Pancreas (tissue), 10 donors: ENCODE results near the gene RAB30. TPM values are rescaled to one million over a fixed set of nuclear protein-coding genes. Genes with fewer than 3 reads are reported as not detected.
"Not testable (repeated sequence)": the region's sequence is repeated elsewhere in the genome, so short reads cannot be mapped to it uniquely, and the experiment has no call there.

ENCODE experiments used
- ATAC-seq, 4 donors: fragments of 200-7000 bp; cut with Tn5 transposase; one replicate each; pipeline versions ENCODE4 v1.8.0 to v1.9.1; 2020; ENCODE audit warnings: mild to moderate bottlenecking in 4 of 4, moderate library complexity in 4 of 4
- DNase-seq, 6 donors: peaks; one replicate each; pipeline ENCODE4 v3.0.0-alpha.2; 2020
- FAIRE-seq: peaks from 2 replicates; lab custom pipeline; 2012; peaks lifted over from hg19 to GRCh38; lab: Jason Lieb, UNC
- H3K27ac ChIP-seq, 4 donors: fragments of 200-600 bp; sonication (generic); 1 replicate in 3 of 4; 2 replicates in 1 of 4; pipeline versions ENCODE4 v1.5.0 to v1.8.0; 2020
- H3K27me3 ChIP-seq, 4 donors: fragments of 200-600 bp; one replicate each; pipeline ENCODE4 v1.8.0; 2021
- H3K36me3 ChIP-seq, 3 donors: fragments of 200-600 bp; sonication (generic) in 1 of 3; one replicate each; pipeline versions ENCODE4 v1.5.0 to v1.8.0; 2020 to 2021
- H3K4me1 ChIP-seq, 3 donors: fragments of 200-600 bp; one replicate each; pipeline ENCODE4 v1.8.0; 2021
- H3K4me3 ChIP-seq, 4 donors: fragments of 200-600 bp; sonication (generic) in 2 of 4; one replicate each; pipeline versions ENCODE4 v1.5.0 to v1.8.0; 2020 to 2021
- H3K9me3 ChIP-seq, 4 donors: fragments of 200-600 bp; one replicate each; pipeline ENCODE4 v1.8.0; 2021
- CTCF ChIP-seq, 4 donors: fragments of 200-600 bp; sonication (generic) in 3 of 4; IDR thresholded peaks; one replicate each; pipeline versions ENCODE4 v1.5.0 to v1.8.0; 2021; ENCODE audit warnings: antibody characterized with exemption in 4 of 4
- WGBS, 2 donors: extraction: QIAGEN DNeasy Blood & Tissue Kit; methylation state at CpG; one replicate each; pipeline ENCODE4 v1.1.7; 2013; 5-methylcytosine and 5-hydroxymethylcytosine counted together
- intact Hi-C, 3 donors: fragments of 100-400 bp; cut with DNase I; formaldehyde crosslinking; loops; one replicate each; pipeline versions ENCODE4 v1.11.1 to v1.14.2; 2022
- polyA plus RNA-seq, 2 donors: library from polyadenylated mRNA; stranded (reverse); fragments of 200-250 nt; gene quantifications; one replicate each; pipeline ENCODE4 v1.2.3, GENCODE V29; 2013
- total RNA-seq, 6 donors: library from RNA; stranded (reverse); fragmentation: NEBNext Ultra II Directional in 4 of 6; extraction: Animal tissue kit (Norgen Biotek cat#: 25700) in 4 of 6; gene quantifications; one replicate each; pipeline versions ENCODE4 v1.2.1 to v1.2.4, GENCODE V29; 2021 to 2023
- donor health status: healthy with polysubstance abuse.
- donor health status: DM: no; HTN: no; CAD: no; lungs with moderate emphysema.
- donor health status: DM: no; HTN: no; CAD: no.
- donor health status: control.
- donor health status: control.
- donor health status: Bipolar disorder and iron deficiency.
- donor health status: DM: yes; HTN: yes; CAD: no.
- donor health status: DM: no; HTN: no; CAD: no.
- donor health status: DM: no; HTN: no; CAD: no.
- donor health status: DM: yes; HTN: yes; CAD: no.

RAB30 gene
- total and polyA plus RNA-seq, 8 donors, result 1.0 to 6.7 (median 4.9) TPM

- WGBS, 2 donors, result 82 to 87% methylated on average over 2 of the region's 2 CpGs
- no peak for TF ChIP-seq CTCF (IDR thresholded peaks at IDR 0.05)
- Histone ChIP-seq H3K4me1 (no peaks in the 10 kb centered on the region), H3K9me3 (no peaks in the 10 kb centered on the region), H3K27me3 (no peaks in the 10 kb centered on the region), H3K36me3 (no peaks in the 10 kb centered on the region), H3K4me3 (no peak overlapping the region), H3K27ac (no peak overlapping the region)
- DNase-seq (no peak), ATAC-seq (no peak), FAIRE-seq (no peak)
- intact Hi-C loops, result no loop called here
Measured at GRCh38 chr11:82944198-82944597, 127.5 kb downstream of the RAB30 start.

- FAIRE-seq, result not testable (repeated sequence)
Measured at GRCh38 chr11:82943430-82943829, 128.3 kb downstream of the RAB30 start.

GRCh38 chr11:82942376-82942775, 129.3 kb downstream of the RAB30 start:
- WGBS, 2 donors, result 97 to 100% methylated on average over 2 of the region's 2 CpGs
- intact Hi-C loops, result no loop called here
- no peak for FAIRE-seq

More at GRCh38 chr11:82943430-82943829, 128.3 kb downstream of the RAB30 start:
- ATAC-seq, H3K4me3 ChIP-seq, DNase-seq, H3K36me3 ChIP-seq, H3K4me1 ChIP-seq, intact Hi-C loops, H3K27ac ChIP-seq, H3K27me3 ChIP-seq, H3K9me3 ChIP-seq: not testable (repeated sequence)
- 37 to 42% methylated on average over 1 of the region's 1 CpG for whole genome bisulfite sequencing, 2 donors

GRCh38 chr11:82939456-82939855, 132.2 kb downstream of the RAB30 start:
- no peaks in the 10 kb centered on the region for H3K4me1 ChIP-seq
- H3K4me3 ChIP-seq, result no peak overlapping the region
- no peaks in the 10 kb centered on the region for H3K27me3 ChIP-seq
- no peak overlapping the region for H3K27ac ChIP-seq
- no peak for ATAC-seq
- WGBS, 2 donors, result 94 to 96% methylated on average over 2 of the region's 2 CpGs
- H3K36me3 ChIP-seq, result no peaks in the 10 kb centered on the region
- intact Hi-C loops, result no loop called here
- no peaks in the 10 kb centered on the region for H3K9me3 ChIP-seq
- FAIRE-seq, result no peak
- no peak for TF ChIP-seq CTCF (IDR thresholded peaks at IDR 0.05)
- no peak for DNase-seq

More at GRCh38 chr11:82942376-82942775, 129.3 kb downstream of the RAB30 start:
- ATAC-seq (no peak), DNase-seq (peak in 1 of 6 donors; percentile 20)
- no peak overlapping the region for H3K4me3 ChIP-seq
- H3K27ac ChIP-seq, result no peak overlapping the region
- no peaks in the 10 kb centered on the region for H3K27me3 ChIP-seq
- no peaks in the 10 kb centered on the region for H3K9me3 ChIP-seq
- H3K36me3 ChIP-seq, result no peaks in the 10 kb centered on the region
- H3K4me1 ChIP-seq, result no peaks in the 10 kb centered on the region
- TF ChIP-seq CTCF (IDR thresholded peaks at IDR 0.05), result no peak

GRCh38 chr11:82937554-82937953, 134.1 kb downstream of the RAB30 start:
- intact Hi-C loops, result no loop called here
- ATAC-seq (no peak), DNase-seq (no peak), FAIRE-seq (no peak)
- H3K9me3 ChIP-seq, result no peaks in the 10 kb centered on the region
- H3K4me1 ChIP-seq, result no peaks in the 10 kb centered on the region
- 92 to 96% methylated on average over 2 of the region's 2 CpGs for WGBS, 2 donors
- no peak for TF ChIP-seq CTCF (IDR thresholded peaks at IDR 0.05)
- no peak overlapping the region for H3K27ac ChIP-seq
- no peaks in the 10 kb centered on the region for H3K36me3 ChIP-seq
- H3K4me3 ChIP-seq, result no peak overlapping the region
- no peaks in the 10 kb centered on the region for H3K27me3 ChIP-seq
